ENCODE data around the gene ZDHHC4.
A peak's percentile ranks its signal among the peaks of the same experiment; 100 is the strongest.

ZDHHC4 gene

GRCh38 chr7:6577369-6578113 is at the start of gene ZDHHC4:
Gene ZDHHC4, plus strand, starts transcription at chr7:6577454. Its CDS starts 3,108 bp downstream, at chr7:6580562.
- peak; percentile 84 to 87 for DNase-seq

GRCh38 chr7:6528401-6529130 is 48.7 kb upstream of the ZDHHC4 start:
- no peak for DNase-seq

DNA sequence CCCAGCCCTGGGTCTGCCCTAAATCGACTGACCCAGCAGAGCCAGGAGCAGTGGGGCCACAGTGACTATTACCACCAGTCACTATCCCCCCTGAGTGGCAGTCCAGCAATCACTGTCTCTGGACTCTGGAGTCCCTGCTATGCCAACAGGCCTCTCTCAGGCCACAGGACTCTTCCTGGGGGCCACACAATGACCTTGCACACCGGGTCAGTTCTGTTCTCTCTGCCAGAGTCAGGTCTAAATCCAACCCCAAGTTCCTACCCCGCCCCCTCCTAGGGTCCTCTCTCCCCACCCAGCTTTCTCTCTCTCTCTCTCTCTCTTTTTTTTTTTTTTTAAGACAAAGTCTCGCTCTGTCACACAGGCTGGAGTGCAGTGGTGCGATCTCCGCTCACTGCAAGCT is 47.6 kb upstream of the ZDHHC4 start:
- DNase-seq: no peak

DNA sequence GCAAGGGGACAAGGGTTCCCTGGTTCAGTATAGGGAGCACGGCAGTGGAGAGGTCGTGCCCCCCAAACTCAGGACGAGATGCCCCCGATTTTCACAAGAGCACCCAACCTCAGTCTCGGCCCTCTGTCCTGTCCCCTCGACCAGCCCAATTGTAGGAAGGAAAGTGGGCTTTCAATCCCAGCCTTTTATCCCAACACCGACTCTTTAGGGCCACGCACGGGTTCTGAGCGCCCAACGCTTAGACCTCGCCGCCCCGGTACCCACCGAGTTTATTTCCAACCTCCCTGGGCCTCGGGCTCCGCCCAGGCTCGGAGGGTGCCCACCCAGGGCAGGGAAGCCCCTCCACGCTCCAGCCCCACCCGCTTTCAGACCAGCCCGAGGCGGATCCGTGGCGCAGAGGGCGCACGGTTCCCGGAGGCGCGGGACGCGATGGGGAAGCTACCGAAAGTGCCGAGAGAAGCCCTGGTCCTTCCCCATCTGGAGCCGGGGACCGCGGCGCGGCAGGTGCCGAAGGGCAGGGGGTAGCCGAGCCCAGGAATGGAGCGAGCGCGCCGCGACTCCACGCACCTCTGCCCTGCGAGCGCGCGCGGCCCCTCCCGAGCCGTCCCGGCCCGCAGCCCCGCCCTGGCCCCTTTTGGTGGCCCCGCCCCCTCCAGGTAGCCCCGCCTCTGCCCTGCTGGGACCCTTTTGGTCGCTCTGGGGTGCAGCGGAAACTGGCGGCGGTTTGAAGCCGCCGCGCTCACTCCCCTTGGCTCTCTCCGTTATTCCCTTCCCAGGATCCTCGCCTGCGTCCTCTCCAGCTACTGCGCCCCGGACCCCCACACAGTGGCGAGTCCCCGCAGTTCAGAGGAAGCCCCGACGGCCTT is 46.4 kb upstream of the ZDHHC4 start:
- DNase-seq: peak; percentile 48 to 62

DNA sequence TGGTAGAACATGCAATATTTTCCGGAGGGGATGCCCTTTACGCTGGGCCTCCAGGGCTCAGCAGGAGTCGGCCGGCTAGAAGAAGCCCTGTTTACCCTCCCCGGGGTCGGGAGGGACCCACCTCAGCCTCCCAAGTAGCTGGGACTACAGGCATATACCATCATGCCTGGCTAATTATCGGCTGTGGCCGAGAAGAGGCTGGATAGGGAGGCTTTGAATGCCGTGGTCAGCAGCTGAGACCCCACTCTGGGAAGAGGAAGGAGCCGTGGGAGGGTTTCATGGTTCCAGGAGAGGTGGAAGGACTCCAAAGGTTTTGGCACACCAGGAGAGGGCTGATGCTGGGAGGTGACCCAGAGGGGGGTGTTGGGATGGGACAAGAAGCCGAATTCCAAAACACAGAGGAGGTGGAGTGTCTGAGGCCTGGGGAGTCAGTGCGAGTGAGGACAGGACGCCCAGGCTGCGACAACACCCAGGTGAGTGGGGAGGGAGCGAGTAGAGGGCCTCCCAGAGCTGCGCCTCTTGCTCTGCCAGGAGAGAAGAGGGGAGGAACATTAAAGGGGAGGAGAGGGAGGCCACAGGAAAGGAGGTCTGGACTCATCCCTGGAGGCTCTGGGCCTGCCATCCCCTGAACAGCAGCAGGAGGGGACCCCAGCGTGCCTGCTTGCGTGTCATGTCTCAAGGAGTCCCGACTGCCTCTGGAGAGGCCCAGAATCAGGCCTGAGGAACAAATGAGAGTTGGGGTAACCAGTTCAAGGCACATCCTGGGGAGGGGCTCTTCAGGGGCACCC is 45.6 kb upstream of the ZDHHC4 start:
- DNase-seq: no peak

GRCh38 chr7:6532516-6532915 is 44.7 kb upstream of the ZDHHC4 start:
- no peak for DNase-seq

DNA sequence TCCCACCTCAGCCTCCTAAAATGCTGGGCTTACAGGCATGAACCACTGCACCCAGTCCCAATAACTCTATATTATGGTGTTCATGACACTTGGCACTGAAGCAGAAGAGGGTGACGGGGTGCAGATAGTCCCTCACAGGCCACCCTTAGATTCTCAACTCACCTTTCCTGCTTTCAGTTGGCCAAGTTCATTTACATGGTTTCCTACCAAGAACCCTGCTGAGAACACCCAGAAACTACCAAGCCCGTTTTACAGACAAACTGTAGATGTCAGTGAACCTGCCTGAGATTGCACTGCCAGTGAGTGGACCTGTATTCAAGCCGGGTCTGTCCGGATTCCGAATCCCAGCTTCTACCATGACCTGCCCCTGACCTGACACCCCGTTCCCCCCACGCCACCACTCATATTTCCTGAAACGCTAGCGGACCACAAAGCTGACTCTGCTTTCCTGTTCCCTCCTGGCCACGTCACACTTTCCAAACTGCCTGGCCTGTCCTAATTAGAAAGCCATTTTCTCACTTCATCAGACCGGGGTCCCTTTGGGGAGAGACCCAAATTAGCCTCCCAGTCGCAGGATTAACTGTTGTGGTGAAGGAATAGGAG is 43.3 kb upstream of the ZDHHC4 start:
- peak in 1 of 2 experiments; percentile 16 for DNase-seq

GRCh38 chr7:6536262-6537260 is 40.7 kb upstream of the ZDHHC4 start:
- DNase-seq: no peak

DNA sequence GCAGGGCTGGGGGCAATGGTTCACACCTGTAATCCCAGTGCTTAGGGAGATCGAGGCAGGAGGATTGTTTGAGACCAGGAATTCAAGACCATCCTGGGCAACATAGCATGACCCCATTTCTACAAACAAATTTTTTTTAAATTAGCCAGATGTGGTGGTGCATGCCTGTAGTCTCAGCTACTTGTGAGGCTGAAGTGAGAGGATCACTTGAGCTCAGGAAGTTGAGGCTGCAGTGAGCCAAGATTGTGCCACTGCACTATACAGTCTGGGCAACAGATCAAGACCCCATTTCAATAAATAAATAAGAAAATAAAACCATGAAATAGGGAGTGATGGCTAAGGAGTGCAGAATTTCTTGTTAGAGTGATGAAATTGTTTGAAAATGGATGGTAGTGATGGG is 34.9 kb upstream of the ZDHHC4 start:
- no peak for DNase-seq

DNA sequence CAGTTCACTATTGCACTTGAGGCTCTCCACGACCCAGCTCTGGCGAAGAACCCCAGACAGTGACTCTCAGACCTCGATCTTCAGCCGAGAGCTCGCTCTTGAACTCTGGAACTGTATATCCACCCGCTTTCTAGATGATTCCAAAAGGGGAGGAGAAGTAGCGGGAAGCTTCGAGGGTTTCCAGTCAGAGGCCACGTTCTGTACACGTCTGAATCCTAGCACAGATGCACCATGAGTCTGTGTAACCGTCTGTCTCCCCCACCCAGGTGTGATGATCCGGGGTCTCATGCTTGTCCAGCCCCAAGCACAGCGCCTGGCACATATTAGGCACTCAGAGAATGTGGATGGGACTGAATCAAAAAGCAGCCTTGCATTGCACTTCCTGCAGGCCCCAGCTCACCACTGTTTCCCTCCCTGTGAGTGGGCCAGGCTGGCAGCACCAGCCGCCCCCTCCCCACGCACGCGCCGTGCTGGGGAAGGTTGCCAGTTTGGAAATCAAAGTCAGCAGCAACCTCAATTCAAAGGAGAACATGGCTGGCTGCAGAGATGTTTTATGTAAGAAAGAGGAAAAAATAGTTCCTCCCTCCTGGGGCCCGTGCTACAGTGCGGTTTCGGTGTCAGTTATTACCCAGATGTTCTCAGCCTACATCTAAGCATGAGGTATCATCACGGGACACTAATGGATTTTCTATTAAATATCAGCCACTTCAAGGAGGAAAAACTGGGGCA is 31.7 kb upstream of the ZDHHC4 start:
- DNase-seq: no peak

DNA sequence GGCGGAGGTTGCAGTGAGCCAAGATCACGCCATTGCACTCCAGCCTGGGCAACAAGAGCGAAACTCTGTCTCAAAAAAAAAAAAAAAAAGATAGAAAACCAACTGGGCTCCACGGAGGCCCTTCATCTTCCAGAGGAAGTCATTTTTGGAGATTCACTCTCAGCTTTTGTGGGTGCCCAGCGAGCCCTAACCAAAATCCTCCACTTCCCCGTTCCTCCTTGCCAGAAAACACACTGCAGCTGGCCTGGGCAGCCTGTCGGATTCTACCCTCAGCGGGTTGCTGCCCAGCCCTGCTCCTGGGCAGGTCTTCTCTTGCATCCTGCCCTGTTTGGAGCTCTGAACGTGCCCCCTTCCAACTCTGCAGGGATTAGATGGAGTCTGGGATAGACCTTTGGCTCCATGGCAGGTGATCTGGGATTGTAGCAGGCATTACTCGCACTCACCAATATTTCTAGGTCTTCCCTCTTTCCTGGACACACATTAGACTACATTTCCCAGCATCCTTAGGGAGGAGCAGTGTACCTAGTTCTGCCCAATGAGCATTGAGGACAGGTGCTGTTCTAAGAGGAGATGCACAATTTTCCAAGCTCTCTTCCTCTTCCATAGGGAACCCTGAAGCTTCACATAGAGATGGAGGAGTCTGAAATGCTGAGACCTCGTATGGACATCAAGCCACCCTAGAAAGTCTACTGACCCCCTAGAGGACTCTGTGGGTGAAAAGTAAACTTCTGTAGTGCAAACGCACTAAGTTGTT is 30.6 kb upstream of the ZDHHC4 start:
- no peak for DNase-seq

- DNase-seq: no peak
These were observed 29.9 kb upstream of the ZDHHC4 start for GRCh38 chr7:6547400-6547799.

DNA sequence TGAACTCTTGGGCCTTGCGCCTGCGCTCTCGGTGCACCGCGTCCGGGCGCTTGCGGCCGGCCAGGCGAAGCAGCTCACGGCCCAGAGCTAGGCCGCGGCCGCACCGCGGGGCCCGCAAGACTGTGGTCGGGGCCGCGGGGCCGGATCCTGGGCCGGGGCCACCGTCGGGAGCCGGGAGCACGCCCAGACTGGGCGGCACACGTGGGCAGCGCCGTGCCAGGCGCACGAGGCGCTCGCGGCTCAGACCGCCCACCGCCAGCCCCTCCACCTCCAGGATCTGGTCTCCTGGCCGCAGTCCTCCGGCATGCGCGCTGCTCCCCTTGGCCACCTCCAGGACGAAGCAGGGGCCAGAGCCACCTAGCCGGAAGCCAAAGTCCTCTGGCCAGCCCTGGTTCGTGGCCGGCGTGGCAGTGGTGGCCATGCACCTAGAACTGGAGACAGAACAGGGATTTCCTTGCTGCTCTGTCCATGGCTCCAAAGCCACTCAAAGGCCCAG is 26.2 kb upstream of the ZDHHC4 start, which contains the start of gene GRID2IP:
Gene GRID2IP, minus strand, starts transcription at position 446 of the 496 bp plus-strand sequence. Its CDS starts 25 bp downstream, at position 421.
- no peak for DNase-seq

DNA sequence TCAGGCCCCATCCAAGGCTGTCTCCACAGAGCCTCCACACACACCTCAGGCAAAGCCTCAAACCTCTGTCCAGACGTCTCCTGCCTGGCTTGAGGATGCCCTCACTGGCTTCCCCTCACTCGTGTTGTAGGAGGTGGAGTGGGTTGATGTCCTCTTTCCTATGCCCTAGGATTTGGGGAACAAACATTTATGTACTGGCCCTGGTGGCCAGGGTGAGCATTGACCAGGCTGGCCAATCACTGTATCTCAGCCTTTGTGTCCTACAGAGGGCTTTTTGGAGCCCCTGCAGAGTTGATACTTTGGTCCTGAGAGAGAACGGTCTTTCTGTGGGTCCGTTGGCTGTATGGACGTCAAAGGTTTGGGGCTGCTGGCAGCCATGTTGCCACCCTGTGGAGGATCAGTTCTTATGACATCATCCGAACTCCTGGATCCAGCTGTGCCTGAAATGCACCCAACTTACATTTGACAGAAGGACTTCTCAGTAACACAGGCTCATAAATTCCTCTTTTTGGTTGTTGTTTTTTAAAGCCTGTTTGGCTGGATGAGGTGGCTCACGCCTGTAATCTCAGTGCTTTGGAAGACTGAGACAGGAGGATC is 23.7 kb upstream of the ZDHHC4 start:
- no peak for DNase-seq

DNA sequence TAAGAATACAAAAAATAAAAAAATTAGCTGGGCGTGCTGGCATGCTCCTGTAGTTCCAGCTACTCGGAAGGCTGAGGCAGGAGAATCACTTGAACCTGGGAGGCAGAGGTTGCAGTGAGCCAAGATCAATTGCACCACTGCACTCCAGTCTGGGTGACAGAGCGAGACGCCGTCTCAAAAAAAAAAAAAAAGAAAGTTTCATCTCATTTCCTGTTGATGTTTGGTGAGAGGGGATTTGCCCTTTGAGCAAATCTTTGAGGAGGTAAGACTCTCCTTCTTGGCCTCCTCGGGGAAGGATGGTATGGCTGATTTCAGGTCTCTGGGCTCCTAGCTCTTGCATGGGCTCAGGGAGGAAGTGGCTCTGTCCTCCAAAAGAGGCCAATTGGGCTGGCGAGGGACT is 22.4 kb upstream of the ZDHHC4 start:
- no peak for DNase-seq

DNA sequence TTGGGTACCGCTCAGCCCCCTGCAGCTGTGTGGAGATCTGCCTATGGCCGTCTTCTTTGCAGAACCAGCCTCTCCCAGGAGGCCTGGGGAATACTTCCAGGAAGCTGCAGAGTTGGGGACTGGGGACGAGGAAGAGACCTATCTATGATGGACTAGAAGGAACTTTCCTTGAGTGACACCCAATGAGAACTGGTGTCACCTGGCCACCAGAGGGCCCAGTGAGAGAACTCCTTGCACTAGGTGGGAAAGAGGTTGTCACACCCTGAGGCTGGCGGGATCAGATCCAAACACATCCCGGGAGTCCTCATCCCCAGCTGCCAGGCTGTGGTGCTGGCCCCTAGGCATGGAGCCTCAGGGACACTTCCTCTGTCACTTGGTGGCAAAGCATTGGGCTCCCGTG is 21.1 kb upstream of the ZDHHC4 start:
- DNase-seq: no peak

DNA sequence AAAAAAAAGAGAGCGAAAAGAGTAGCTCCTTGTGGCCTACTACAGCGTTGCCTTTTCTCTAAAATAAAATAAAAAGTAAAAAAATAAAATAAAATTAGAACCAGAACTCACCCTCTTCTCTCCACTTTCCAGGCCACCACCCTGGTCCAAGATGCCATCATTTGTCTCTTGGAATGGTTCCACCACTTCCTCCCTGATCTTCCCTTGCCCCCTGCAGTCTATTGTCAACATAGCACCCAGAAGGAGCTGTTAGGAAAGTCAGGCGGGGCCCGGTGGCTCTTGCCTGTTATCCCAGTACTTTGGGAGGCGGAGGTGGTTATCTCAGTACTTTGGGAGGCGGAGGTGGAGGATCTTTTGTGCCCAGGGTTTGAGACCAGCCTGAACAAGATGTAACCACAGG is 18.4 kb upstream of the ZDHHC4 start:
- no peak for DNase-seq

DNA sequence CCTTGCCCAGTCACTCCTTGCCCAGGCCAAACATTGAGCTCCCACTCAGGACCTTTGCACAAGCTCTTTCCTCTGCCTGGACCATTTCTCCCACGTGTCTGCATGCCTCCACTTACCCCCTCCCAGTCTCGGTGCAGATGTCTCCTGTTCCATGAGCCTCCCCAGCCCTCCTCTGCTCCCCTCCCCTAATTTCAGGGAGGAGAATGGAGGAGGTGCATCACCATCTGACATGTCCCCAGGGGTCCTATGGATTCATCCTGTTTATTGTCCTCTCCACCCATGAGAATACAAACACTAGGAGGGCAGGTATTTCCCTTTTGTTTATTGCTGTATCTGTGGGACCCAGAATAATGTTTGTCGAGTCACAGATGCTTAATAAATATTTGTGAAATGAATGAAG is 17.4 kb upstream of the ZDHHC4 start:
- no peak for DNase-seq

GRCh38 chr7:6562106-6562505 is 15.1 kb upstream of the ZDHHC4 start:
- no peak for DNase-seq
